Esophagus squamous epithelium (tissue), 5 donors: ENCODE data around the gene MACROH2A2. TPM values are rescaled to one million over a fixed set of nuclear protein-coding genes. Genes with fewer than 3 reads are reported as not detected.
"Not testable (repeated sequence)": the region's sequence is repeated elsewhere in the genome, so short reads cannot be mapped to it uniquely, and the experiment has no call there.

Experiments
- DNase-seq: peaks from one replicate; lab custom pipeline; 2025; lab: John Stamatoyannopoulos, UW
- H3K27ac ChIP-seq, 4 donors: fragments of 200-600 bp; sonication (generic); one replicate each; pipeline ENCODE4 v1.5.1; 2016 to 2019; ENCODE audit warnings: mild to moderate bottlenecking in 1 of 4
- H3K27me3 ChIP-seq, 4 donors: fragments of 200-600 bp; sonication (generic); 1 replicate in 3 of 4; 2 replicates in 1 of 4; pipeline versions ENCODE4 v1.5.1 to v1.6.0; 2017 to 2021; ENCODE audit warnings: antibody characterized with exemption in 1 of 4
- H3K36me3 ChIP-seq, 3 donors: fragments of 200-600 bp; sonication (generic); one replicate each; pipeline ENCODE4 v1.5.1; 2016 to 2019
- H3K4me1 ChIP-seq, 3 donors: fragments of 200-600 bp; sonication (generic); one replicate each; pipeline ENCODE4 v1.5.1; 2017 to 2019
- H3K4me3 ChIP-seq, 4 donors: fragments of 200-600 bp; sonication (generic); 1 replicate in 3 of 4; 2 replicates in 1 of 4; pipeline ENCODE4 v1.5.1; 2016 to 2019; ENCODE audit warnings: mild to moderate bottlenecking in 2 of 4, moderate library complexity in 1 of 4
- H3K9me3 ChIP-seq, 3 donors: fragments of 200-600 bp; sonication (generic); one replicate each; pipeline ENCODE4 v1.5.1; 2016 to 2019
- CTCF ChIP-seq, 6 experiments: fragments of 450-650 bp in 4 of 6; fragments of 200-600 bp in 2 of 6; sonication (generic) in 2 of 6; IDR thresholded peaks; one replicate each; pipeline ENCODE4 v1.5.1; 2016 to 2019; ENCODE audit warnings: antibody characterized with exemption in 6 of 6, mild to moderate bottlenecking in 4 of 6, moderate library complexity in 4 of 6
- POLR2A ChIP-seq, 4 donors: fragments of 450-650 bp; IDR thresholded peaks; one replicate each; pipeline ENCODE4 v1.6.1; 2017; ENCODE audit warnings: antibody characterized with exemption in 4 of 4, mild to moderate bottlenecking in 4 of 4, moderate library complexity in 3 of 4
- WGBS, 2 donors: methylation state at CpG; one replicate each; pipeline ENCODE4 v1.1.5; 2018; 5-methylcytosine and 5-hydroxymethylcytosine counted together
- intact Hi-C: fragments of 100-400 bp; cut with DNase I; formaldehyde crosslinking; loops from one replicate; pipeline ENCODE4 v1.15.0; 2022
- total RNA-seq, 4 donors: library from RNA; depleted of rRNA; stranded (reverse); fragments of >200 nt; gene quantifications; one replicate each; pipeline ENCODE4 v1.1.0, GENCODE V29; 2016
- donor health status: DM: yes; HTN: yes; CAD: no.

Gene MACROH2A2
- total RNA-seq, 4 donors from 2014 or later = 19.8 to 32.0 (median 22.4) TPM

GRCh38 chr10:70074971-70075370, 22.3 kb downstream of the MACROH2A2 start:
- Histone ChIP-seq H3K27ac (no peak overlapping the region), H3K4me3 (no peak overlapping the region), H3K9me3 (no peaks in the 10 kb centered on the region), H3K27me3 (no peaks in the 10 kb centered on the region), H3K36me3 (peaks cover 0 to 15% (median 0%) of the 10 kb centered on the region in 3 donors), H3K4me1 (no peaks in the 10 kb centered on the region)
- intact Hi-C loops = no loop called here
- TF ChIP-seq POLR2A (IDR thresholded peaks at IDR 0.05) (no peak), CTCF (IDR thresholded peaks at IDR 0.05) (no peak)
- WGBS, 2 donors = 87 to 100% methylated on average over 2 of the region's 2 CpGs
- no peak for DNase-seq

- Histone ChIP-seq H3K4me3 (no peak overlapping the region), H3K4me1 (no peaks in the 10 kb centered on the region), H3K27me3 (no peaks in the 10 kb centered on the region), H3K36me3 (peaks cover 0 to 20% (median 0%) of the 10 kb centered on the region in 3 donors), H3K9me3 (no peaks in the 10 kb centered on the region), H3K27ac (no peak overlapping the region)
- DNase-seq = no peak
- intact Hi-C loops = no loop called here
- 68% methylated on average over 4 to 5 of the region's 5 CpGs for WGBS, 2 donors
- no peak for TF ChIP-seq POLR2A (IDR thresholded peaks at IDR 0.05)
- TF ChIP-seq CTCF (IDR thresholded peaks at IDR 0.05) = no peak
These were observed 25.7 kb downstream of the MACROH2A2 start for GRCh38 chr10:70078329-70078728.

GRCh38 chr10:70078937-70079336, 26.3 kb downstream of the MACROH2A2 start:
- no peak for TF ChIP-seq POLR2A (IDR thresholded peaks at IDR 0.05)
- TF ChIP-seq CTCF (IDR thresholded peaks at IDR 0.05) = no peak
- DNase-seq = no peak
- Histone ChIP-seq H3K4me3 (no peak overlapping the region), H3K9me3 (no peaks in the 10 kb centered on the region), H3K36me3 (peaks cover 0 to 25% (median 0%) of the 10 kb centered on the region in 3 donors), H3K27ac (no peak overlapping the region), H3K4me1 (no peaks in the 10 kb centered on the region), H3K27me3 (no peaks in the 10 kb centered on the region)
- intact Hi-C loops = no loop called here
- 84 to 88% methylated on average over 6 to 7 of the region's 7 CpGs for WGBS, 2 donors

- H3K27ac ChIP-seq, H3K9me3 ChIP-seq, DNase-seq, H3K4me1 ChIP-seq, H3K4me3 ChIP-seq, H3K27me3 ChIP-seq, intact Hi-C loops: not testable (repeated sequence)
- WGBS, 2 donors = 76 to 83% methylated on average over 1 to 2 of the region's 2 CpGs
- peaks cover 0 to 20% (median 0%) of the 10 kb centered on the region in 3 donors for H3K36me3 ChIP-seq
These were observed 28.1 kb downstream of the MACROH2A2 start for GRCh38 chr10:70080789-70081188.

- TF ChIP-seq CTCF (IDR thresholded peaks at IDR 0.05) = no peak
- no peak for TF ChIP-seq POLR2A (IDR thresholded peaks at IDR 0.05)
- Histone ChIP-seq H3K27ac (no peak overlapping the region), H3K36me3 (peaks cover 0 to 10% (median 0%) of the 10 kb centered on the region in 3 donors), H3K9me3 (no peaks in the 10 kb centered on the region), H3K4me1 (no peaks in the 10 kb centered on the region), H3K4me3 (no peak overlapping the region), H3K27me3 (no peaks in the 10 kb centered on the region)
- DNase-seq = no peak
- 78 to 84% methylated on average over 6 of the region's 6 CpGs for WGBS, 2 donors
- intact Hi-C loops = no loop called here
These were observed 31.5 kb downstream of the MACROH2A2 start for GRCh38 chr10:70084189-70084588.
